ENCODE data around the gene S100A9.

Gene S100A9

DNA sequence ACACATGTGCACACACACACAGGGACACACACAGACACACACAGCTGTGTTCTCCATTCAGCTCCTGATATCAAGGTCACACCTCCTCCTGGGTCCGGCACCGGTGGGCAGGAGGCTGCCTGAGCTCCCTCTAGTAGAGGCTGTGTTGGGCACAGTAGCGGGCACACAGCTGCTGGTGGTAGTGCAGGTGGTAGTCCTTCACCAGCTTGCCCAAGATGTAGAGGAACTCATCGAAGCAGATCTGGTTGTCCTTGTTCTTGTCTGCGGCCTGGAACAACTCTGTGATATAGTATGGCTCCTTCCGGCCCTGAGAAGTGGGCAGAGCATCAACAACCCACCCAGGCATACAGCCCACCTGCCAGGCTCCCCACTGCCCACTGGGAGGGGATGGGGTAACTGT is 38.8 kb downstream of the S100A9 start:
- no peak for TF ChIP-seq ZBTB7A (IDR thresholded peaks at IDR 0.05; ENCODE audit: low read depth)
- TF ChIP-seq, protein P1, sequence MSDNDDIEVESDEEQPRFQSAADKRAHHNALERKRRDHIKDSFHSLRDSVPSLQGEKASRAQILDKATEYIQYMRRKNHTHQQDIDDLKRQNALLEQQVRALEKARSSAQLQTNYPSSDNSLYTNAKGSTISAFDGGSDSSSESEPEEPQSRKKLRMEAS (IDR thresholded peaks at IDR 0.05), result no peak
- no peak for TF ChIP-seq CREB1 (IDR thresholded peaks at IDR 0.05; ENCODE audit: low read depth)
- TF ChIP-seq FOXM1 (IDR thresholded peaks at IDR 0.05; ENCODE audit: borderline replicate concordance, low read depth), result no peak
- TF ChIP-seq TCF12 (IDR thresholded peaks at IDR 0.05; ENCODE audit: low read depth), result no peak
- no peak for TF ChIP-seq CEBPB (IDR thresholded peaks at IDR 0.05)
- TF ChIP-seq, protein P2, sequence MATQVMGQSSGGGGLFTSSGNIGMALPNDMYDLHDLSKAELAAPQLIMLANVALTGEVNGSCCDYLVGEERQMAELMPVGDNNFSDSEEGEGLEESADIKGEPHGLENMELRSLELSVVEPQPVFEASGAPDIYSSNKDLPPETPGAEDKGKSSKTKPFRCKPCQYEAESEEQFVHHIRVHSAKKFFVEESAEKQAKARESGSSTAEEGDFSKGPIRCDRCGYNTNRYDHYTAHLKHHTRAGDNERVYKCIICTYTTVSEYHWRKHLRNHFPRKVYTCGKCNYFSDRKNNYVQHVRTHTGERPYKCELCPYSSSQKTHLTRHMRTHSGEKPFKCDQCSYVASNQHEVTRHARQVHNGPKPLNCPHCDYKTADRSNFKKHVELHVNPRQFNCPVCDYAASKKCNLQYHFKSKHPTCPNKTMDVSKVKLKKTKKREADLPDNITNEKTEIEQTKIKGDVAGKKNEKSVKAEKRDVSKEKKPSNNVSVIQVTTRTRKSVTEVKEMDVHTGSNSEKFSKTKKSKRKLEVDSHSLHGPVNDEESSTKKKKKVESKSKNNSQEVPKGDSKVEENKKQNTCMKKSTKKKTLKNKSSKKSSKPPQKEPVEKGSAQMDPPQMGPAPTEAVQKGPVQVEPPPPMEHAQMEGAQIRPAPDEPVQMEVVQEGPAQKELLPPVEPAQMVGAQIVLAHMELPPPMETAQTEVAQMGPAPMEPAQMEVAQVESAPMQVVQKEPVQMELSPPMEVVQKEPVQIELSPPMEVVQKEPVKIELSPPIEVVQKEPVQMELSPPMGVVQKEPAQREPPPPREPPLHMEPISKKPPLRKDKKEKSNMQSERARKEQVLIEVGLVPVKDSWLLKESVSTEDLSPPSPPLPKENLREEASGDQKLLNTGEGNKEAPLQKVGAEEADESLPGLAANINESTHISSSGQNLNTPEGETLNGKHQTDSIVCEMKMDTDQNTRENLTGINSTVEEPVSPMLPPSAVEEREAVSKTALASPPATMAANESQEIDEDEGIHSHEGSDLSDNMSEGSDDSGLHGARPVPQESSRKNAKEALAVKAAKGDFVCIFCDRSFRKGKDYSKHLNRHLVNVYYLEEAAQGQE (IDR thresholded peaks at IDR 0.05; ENCODE audit: low read depth), result no peak
- TF ChIP-seq TEAD4 (IDR thresholded peaks at IDR 0.05), result no peak

DNA sequence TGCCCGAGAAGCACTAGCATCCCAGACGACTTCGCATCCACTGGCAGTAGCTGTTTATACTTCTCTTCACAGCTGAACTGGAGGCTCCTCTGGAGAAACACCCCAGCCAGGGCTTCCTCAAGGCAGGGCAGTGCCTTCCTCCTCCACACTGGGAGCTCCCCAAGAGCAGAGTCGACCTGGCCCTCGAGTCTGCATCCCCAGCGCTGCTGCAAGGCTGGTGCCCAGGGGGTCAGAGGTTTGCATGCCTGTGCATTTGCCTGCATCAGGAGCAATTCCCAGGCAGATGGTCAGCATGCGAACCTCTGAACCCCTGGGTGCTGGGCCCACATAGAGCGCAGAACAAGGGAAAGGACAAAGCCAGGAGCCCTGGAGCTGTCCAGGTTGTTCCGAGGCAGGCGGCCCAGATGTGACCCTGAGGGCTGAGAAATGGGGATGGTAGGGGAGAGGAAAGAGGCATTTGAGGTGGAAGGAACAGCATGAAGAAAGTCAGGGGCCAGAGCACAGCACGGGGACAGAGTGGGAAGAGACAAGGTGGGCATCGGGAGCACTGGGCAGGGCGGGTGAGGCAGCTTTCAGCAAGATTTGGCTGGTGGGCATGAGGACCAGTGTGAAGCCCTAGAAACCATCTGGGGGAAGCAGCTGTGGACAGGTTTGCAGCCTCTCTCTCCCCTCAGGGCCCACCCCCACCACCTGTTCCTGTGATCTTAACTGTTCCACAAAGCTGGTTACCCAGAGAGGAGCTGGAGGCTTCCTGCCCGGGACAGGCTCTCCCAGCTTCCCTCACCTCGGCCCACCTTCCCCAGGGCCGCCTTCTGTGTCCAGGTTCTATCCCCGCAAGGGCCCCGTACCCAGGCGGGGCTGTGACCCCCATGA is 39.6 kb downstream of the S100A9 start:
- no peak for TF ChIP-seq TCF12 (IDR thresholded peaks at IDR 0.05; ENCODE audit: low read depth)
- TF ChIP-seq, protein P2 (IDR thresholded peaks at IDR 0.05; ENCODE audit: low read depth), result 0 out of 2 replicates have a peak, but pooled peaks have one; percentile 25

DNA sequence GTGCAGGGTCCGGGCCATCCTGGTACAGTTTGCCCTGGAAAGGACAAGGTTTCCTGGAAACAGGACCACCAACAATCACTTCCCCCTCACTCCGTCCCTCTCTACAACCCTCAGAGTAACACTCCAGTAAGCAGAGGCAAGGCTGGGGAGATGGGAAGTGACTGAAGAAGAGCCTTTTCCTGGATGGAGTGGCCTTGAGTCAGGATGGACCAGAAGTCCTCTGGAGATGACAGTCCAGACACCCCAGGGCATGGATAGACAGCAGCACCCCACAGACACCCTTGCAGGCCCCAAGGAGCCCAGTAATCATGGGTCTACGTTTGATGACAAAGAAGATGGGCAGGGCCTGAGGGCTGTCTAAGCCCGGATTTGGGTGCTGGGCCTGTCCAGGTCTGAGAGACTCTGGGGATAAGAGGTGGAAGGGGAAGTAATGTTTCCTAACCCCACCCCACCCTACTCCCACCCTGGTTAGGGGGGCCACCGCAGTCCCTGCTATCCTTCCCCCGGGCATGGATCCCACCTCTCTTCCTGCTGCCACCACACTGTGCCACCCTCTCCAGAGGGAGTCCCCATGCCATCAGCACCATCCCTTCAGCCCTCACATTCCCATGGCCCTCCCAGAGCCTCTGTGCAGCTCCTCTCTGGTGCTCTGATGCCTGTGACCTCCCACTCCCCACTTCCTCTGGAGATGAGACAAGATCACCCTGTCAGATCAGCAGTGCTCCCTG is 40.4 kb downstream of the S100A9 start:
- no peak for TF ChIP-seq ZBTB7A (IDR thresholded peaks at IDR 0.05; ENCODE audit: low read depth)
- TF ChIP-seq, protein P3, sequence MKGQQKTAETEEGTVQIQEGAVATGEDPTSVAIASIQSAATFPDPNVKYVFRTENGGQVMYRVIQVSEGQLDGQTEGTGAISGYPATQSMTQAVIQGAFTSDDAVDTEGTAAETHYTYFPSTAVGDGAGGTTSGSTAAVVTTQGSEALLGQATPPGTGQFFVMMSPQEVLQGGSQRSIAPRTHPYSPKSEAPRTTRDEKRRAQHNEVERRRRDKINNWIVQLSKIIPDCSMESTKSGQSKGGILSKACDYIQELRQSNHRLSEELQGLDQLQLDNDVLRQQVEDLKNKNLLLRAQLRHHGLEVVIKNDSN (IDR thresholded peaks at IDR 0.05), result no peak
- TF ChIP-seq TAF1 (IDR thresholded peaks at IDR 0.05; ENCODE audit: low read depth), result no peak
- no peak for TF ChIP-seq EGR1 (IDR thresholded peaks at IDR 0.05)
- TF ChIP-seq, protein P1 (IDR thresholded peaks at IDR 0.05), result no peak
- TF ChIP-seq FOXM1 (IDR thresholded peaks at IDR 0.05; ENCODE audit: borderline replicate concordance, low read depth), result no peak
- TF ChIP-seq, protein P2 (IDR thresholded peaks at IDR 0.05; ENCODE audit: low read depth), result no peak
- no peak for TF ChIP-seq RAD21 (IDR thresholded peaks at IDR 0.05; ENCODE audit: low read depth)
- no peak for TF ChIP-seq CEBPB (IDR thresholded peaks at IDR 0.05)
- no peak for TF ChIP-seq EP300 (IDR thresholded peaks at IDR 0.05; ENCODE audit: borderline replicate concordance)
- TF ChIP-seq NFIC (IDR thresholded peaks at IDR 0.05), result no peak
- TF ChIP-seq YY1 (IDR thresholded peaks at IDR 0.05; ENCODE audit: low read depth), result no peak
- TF ChIP-seq TEAD4 (IDR thresholded peaks at IDR 0.05), result no peak
- TF ChIP-seq TCF12 (IDR thresholded peaks at IDR 0.05; ENCODE audit: low read depth), result no peak
- TF ChIP-seq CREB1 (IDR thresholded peaks at IDR 0.05; ENCODE audit: low read depth), result no peak

- TF ChIP-seq EP300 (IDR thresholded peaks at IDR 0.05; ENCODE audit: borderline replicate concordance) (no peak), EGR1 (IDR thresholded peaks at IDR 0.05) (no peak), CEBPB (IDR thresholded peaks at IDR 0.05) (no peak), TCF12 (IDR thresholded peaks at IDR 0.05; ENCODE audit: low read depth) (no peak), TAF1 (IDR thresholded peaks at IDR 0.05; ENCODE audit: low read depth) (no peak), ZBTB7A (IDR thresholded peaks at IDR 0.05; ENCODE audit: low read depth) (no peak), YY1 (IDR thresholded peaks at IDR 0.05; ENCODE audit: low read depth) (no peak), RAD21 (IDR thresholded peaks at IDR 0.05; ENCODE audit: low read depth) (no peak), FOXM1 (IDR thresholded peaks at IDR 0.05; ENCODE audit: borderline replicate concordance, low read depth) (no peak), NFIC (IDR thresholded peaks at IDR 0.05) (no peak), TEAD4 (IDR thresholded peaks at IDR 0.05) (no peak), CREB1 (IDR thresholded peaks at IDR 0.05; ENCODE audit: low read depth) (no peak)
- TF ChIP-seq, protein P3 (IDR thresholded peaks at IDR 0.05), result no peak
- TF ChIP-seq, protein P2 (IDR thresholded peaks at IDR 0.05; ENCODE audit: low read depth), result no peak
- TF ChIP-seq, protein P1 (IDR thresholded peaks at IDR 0.05), result no peak
Measured at GRCh38 chr1:153399401-153400055, 41.9 kb downstream of the S100A9 start.
